Measurements from ENCODE around the gene PARD6B. TPM values are rescaled to one million over a fixed set of nuclear protein-coding genes. Genes with fewer than 3 reads are reported as not detected.

The PARD6B gene
- total and polyA plus RNA-seq, 8 donors, result 3.2 to 69.5 (median 10.6) TPM

DNA sequence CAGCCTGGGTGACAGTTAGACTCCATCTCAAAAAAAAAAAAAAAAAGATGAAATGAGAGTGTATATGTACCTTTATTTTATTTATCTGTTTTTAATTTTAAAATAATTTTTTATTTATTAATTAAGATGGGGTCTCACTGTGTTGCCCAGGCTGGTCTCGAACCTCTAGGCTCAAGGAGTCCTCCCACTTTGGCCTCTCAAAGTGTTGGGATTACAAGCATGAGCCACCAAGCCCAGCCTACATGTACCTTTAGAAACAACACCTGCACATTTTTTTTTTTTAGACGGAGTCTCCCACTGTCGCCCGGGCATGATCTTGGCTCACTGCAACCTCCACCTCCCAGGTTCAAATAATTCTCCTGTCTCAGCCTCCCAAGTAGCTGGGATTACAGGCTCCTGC lies 12.1 kb upstream of the PARD6B start:
- no peak for DNase-seq
- WGBS, 5 donors, result 93 to 97% (median 95%) methylated on average over 4 of the region's 4 CpGs
- intact Hi-C loops (cut with DNase I; ENCODE audit: low total_unique reads), result no loop called here
- Histone ChIP-seq H3K4me3 (no peak overlapping the region), H3K9me3 (no peaks in the 10 kb centered on the region), H3K27me3 (no peaks in the 10 kb centered on the region), H3K27ac (no peak overlapping the region), H3K4me1 (peaks cover 1 to 7% (median 3%) of the 10 kb centered on the region in 4 donors), H3K36me3 (no peaks in the 10 kb centered on the region)
- TF ChIP-seq POLR2AphosphoS5 (IDR thresholded peaks at IDR 0.05), result no peak

DNA sequence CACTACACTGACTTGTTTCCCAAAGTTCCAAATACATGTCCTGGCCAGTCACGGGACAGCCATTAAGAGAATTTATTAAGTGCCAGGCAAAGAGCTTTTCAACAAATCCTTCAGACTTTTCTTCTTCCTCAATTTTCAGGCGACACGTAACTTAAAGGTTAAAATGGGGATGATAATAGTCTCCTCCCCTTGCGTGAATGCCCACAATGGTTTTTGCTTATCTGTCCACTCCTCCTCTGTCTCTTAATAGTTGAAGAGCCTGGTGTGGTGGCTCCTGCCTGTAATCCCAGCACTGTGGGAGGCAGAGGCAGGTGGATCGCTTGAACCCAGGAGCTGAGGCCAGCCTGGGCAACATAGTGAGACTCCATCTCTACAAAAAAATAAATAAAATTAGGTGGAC lies 11.4 kb upstream of the PARD6B start:
- Histone ChIP-seq H3K27me3 (no peaks in the 10 kb centered on the region), H3K27ac (no peak overlapping the region), H3K4me1 (peaks cover 8 to 14% (median 10%) of the 10 kb centered on the region in 4 donors), H3K4me3 (no peak overlapping the region), H3K36me3 (no peaks in the 10 kb centered on the region), H3K9me3 (no peaks in the 10 kb centered on the region)
- no peak for TF ChIP-seq POLR2AphosphoS5 (IDR thresholded peaks at IDR 0.05)
- no peak for TF ChIP-seq POLR2A (IDR thresholded peaks at IDR 0.05)
- TF ChIP-seq, protein P1, sequence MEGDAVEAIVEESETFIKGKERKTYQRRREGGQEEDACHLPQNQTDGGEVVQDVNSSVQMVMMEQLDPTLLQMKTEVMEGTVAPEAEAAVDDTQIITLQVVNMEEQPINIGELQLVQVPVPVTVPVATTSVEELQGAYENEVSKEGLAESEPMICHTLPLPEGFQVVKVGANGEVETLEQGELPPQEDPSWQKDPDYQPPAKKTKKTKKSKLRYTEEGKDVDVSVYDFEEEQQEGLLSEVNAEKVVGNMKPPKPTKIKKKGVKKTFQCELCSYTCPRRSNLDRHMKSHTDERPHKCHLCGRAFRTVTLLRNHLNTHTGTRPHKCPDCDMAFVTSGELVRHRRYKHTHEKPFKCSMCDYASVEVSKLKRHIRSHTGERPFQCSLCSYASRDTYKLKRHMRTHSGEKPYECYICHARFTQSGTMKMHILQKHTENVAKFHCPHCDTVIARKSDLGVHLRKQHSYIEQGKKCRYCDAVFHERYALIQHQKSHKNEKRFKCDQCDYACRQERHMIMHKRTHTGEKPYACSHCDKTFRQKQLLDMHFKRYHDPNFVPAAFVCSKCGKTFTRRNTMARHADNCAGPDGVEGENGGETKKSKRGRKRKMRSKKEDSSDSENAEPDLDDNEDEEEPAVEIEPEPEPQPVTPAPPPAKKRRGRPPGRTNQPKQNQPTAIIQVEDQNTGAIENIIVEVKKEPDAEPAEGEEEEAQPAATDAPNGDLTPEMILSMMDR (IDR thresholded peaks at IDR 0.05), result no peak
- TF ChIP-seq EP300 (IDR thresholded peaks at IDR 0.05), result no peak
- DNase-seq, result no peak
- WGBS, 5 donors, result 87 to 91% (median 90%) methylated on average over 5 of the region's 5 CpGs
- intact Hi-C loops (cut with DNase I; ENCODE audit: low total_unique reads), result no loop called here

DNA sequence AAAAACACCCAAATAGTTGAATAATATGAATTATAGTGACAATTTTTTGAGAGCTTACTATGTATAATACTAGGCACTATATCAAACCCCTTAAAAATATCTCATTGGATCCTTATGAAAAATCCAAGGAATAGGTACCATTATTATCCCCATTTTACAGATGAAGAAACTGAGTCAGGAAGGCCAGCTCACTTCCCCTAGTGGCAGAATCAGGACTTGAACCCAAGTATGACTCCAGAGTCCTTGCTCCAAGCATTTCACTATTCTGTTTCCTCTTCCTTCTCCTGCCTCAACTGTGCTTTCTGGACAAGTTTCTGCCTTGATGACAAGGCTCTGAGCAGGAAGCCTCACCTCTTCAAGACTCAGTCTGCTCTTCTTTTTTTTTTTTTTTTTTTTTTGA lies 10.8 kb upstream of the PARD6B start:
- H3K27me3 ChIP-seq, result no peaks in the 10 kb centered on the region
- H3K36me3 ChIP-seq, result no peaks in the 10 kb centered on the region
- TF ChIP-seq POLR2AphosphoS5 (IDR thresholded peaks at IDR 0.05) (no peak), POLR2A (IDR thresholded peaks at IDR 0.05) (no peak), EP300 (IDR thresholded peaks at IDR 0.05) (no peak)
- TF ChIP-seq, protein P1 (IDR thresholded peaks at IDR 0.05), result no peak
- intact Hi-C loops (cut with DNase I; ENCODE audit: low total_unique reads), result no loop called here
- no peak for DNase-seq
- H3K4me3 ChIP-seq, result no peak overlapping the region
- H3K9me3 ChIP-seq, result no peaks in the 10 kb centered on the region
- no peak overlapping the region for H3K27ac ChIP-seq
- H3K4me1 ChIP-seq, result peaks cover 11 to 19% (median 15%) of the 10 kb centered on the region in 4 donors

DNA sequence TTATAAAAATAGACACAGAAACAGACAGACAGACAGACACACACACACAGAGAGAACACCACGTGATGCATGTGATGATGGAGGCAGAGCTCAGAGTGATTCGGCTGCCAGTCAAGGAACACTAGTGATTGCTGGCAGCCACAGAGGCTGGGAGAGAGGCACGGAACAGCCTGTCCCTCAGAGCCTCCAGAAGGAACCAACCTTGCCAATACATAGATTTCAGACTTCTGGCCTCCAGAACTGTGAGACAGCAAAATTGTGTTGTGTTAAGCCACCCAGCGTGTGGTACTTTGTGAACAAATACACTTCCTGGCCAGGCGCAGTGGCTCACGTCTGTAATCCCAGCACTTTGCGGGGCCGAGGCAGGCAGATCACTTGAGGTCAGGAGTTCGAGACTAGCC lies 9.5 kb upstream of the PARD6B start:
- Histone ChIP-seq H3K4me3 (no peak overlapping the region), H3K9me3 (no peaks in the 10 kb centered on the region), H3K4me1 (peaks cover 11 to 32% (median 17%) of the 10 kb centered on the region in 4 donors), H3K27me3 (no peaks in the 10 kb centered on the region), H3K27ac (peak overlapping the region in 2 of 5 donors; percentile 40 to 41), H3K36me3 (no peaks in the 10 kb centered on the region)
- intact Hi-C loops (cut with DNase I; ENCODE audit: low total_unique reads), result no loop called here
- peak in 2 of 3 donors; percentile 19 to 23 for TF ChIP-seq POLR2AphosphoS5 (IDR thresholded peaks at IDR 0.05)
- TF ChIP-seq, protein P1 (IDR thresholded peaks at IDR 0.05), result no peak
- no peak for TF ChIP-seq POLR2A (IDR thresholded peaks at IDR 0.05)
- TF ChIP-seq EP300 (IDR thresholded peaks at IDR 0.05), result peak; percentile 68
- peak in 1 of 2 donors; percentile 31 for DNase-seq
- 66 to 82% (median 77%) methylated on average over 9 of the region's 9 CpGs for WGBS, 5 donors

- Histone ChIP-seq H3K4me3 (no peak overlapping the region), H3K9me3 (no peaks in the 10 kb centered on the region), H3K27ac (peak overlapping the region in 2 of 5 donors; percentile 40 to 41), H3K36me3 (no peaks in the 10 kb centered on the region), H3K27me3 (no peaks in the 10 kb centered on the region), H3K4me1 (peaks cover 11 to 39% (median 23%) of the 10 kb centered on the region in 4 donors)
- no peak for DNase-seq
- intact Hi-C loops (cut with DNase I; ENCODE audit: low total_unique reads), result no loop called here
- 86 to 91% (median 90%) methylated on average over 10 of the region's 10 CpGs for WGBS, 5 donors
- TF ChIP-seq POLR2AphosphoS5 (IDR thresholded peaks at IDR 0.05) (no peak), EP300 (IDR thresholded peaks at IDR 0.05) (no peak), POLR2A (IDR thresholded peaks at IDR 0.05) (no peak)
- TF ChIP-seq, protein P1 (IDR thresholded peaks at IDR 0.05), result no peak
These were observed 8.8 kb upstream of the PARD6B start for GRCh38 chr20:50722424-50723155.
